AG04449 (cell line): ENCODE results near the gene FOXA1.

Experiments used
- CTCF ChIA-PET: fragments of 350-600 bp; formaldehyde crosslinking; extraction: SDS; loops from one replicate; lab custom pipeline; 2021; ENCODE audit warnings: antibody characterized with exemption; lab: Yijun Ruan, JAX
- POLR2A ChIA-PET: fragments of 400-600, 350-600 bp; formaldehyde crosslinking; extraction: SDS; loops from one replicate; lab custom pipeline; 2020; ENCODE audit warnings: antibody characterized with exemption, inconsistent platforms; lab: Yijun Ruan, JAX
- DNase-seq: peaks from one replicate; pipeline ENCODE4 v3.0.0-alpha.2; 2010; ENCODE audit warnings: low read depth, low spot score
- H3K4me3 ChIP-seq: 2 replicates; pipeline ENCODE4 v1.5.1; 2011; ENCODE audit warnings: low read depth, mild to moderate bottlenecking, control low read depth, low read length
- CTCF ChIP-seq: IDR thresholded peaks from one replicate; pipeline ENCODE4 v1.5.1; 2011; ENCODE audit warnings: mild to moderate bottlenecking, moderate library complexity, low read length, control low read depth, inconsistent platforms; ENCODE audit not compliant: insufficient read depth; ENCODE audit errors: missing control alignments

FOXA1 gene

GRCh38 chr14:37599507-37600368 lies 4.7 kb upstream of the FOXA1 start:
- no peak for DNase-seq
- no peak for TF ChIP-seq CTCF
- CTCF ChIA-PET = interaction anchor here (1.8 to 3.1 kb wide), 3 partner anchors 11 to 354 kb away, joined by 6 to 29 read pairs (median 11); no protein-coding TSS in a partner anchor
- POLR2A ChIA-PET = no interaction called here
- peak overlapping the region; percentile 18; the same call in 1 of the 2 replicates for H3K4me3 ChIP-seq

- DNase-seq = no peak
- CTCF ChIA-PET = interaction anchor here (1.1 to 3.1 kb wide), 3 partner anchors 10 to 353 kb away, joined by 3 to 29 read pairs (median 6); no protein-coding TSS in a partner anchor
- TF ChIP-seq CTCF = no peak
- no peak overlapping the region for H3K4me3 ChIP-seq
- POLR2A ChIA-PET = no interaction called here
Observed at GRCh38 chr14:37598747-37599506, 3.9 kb upstream of the FOXA1 start.

GRCh38 chr14:37597914-37598746 lies 3.1 kb upstream of the FOXA1 start:
- H3K4me3 ChIP-seq = no peak overlapping the region
- ChIA-PET POLR2A (no interaction called here), CTCF (interaction anchor here (0.6 to 3.1 kb wide), 6 partner anchors 9 to 368 kb away, joined by 3 to 29 read pairs (median 6); no protein-coding TSS in a partner anchor)
- TF ChIP-seq CTCF = no peak
- DNase-seq = no peak

- ChIA-PET POLR2A (no interaction called here), CTCF (interaction anchor here (0.6 to 3.1 kb wide), 7 partner anchors 10 to 367 kb away, joined by 3 to 29 read pairs (median 5); no protein-coding TSS in a partner anchor)
- DNase-seq = no peak
- peak; percentile 30 for TF ChIP-seq CTCF
- no peak overlapping the region for H3K4me3 ChIP-seq
Observed at GRCh38 chr14:37597538-37597913, 2.5 kb upstream of the FOXA1 start.

- POLR2A ChIA-PET = no interaction called here
- CTCF ChIA-PET = interaction anchor here (0.7 to 3.1 kb wide), 7 partner anchors 9 to 367 kb away, joined by 3 to 29 read pairs (median 5); no protein-coding TSS in a partner anchor
- TF ChIP-seq CTCF = no peak
- no peak for DNase-seq
- H3K4me3 ChIP-seq = no peak overlapping the region
Observed at GRCh38 chr14:37596790-37597472, 1.9 kb upstream of the FOXA1 start.
